ENCODE results near the gene RTN4R.

Gene RTN4R

DNA sequence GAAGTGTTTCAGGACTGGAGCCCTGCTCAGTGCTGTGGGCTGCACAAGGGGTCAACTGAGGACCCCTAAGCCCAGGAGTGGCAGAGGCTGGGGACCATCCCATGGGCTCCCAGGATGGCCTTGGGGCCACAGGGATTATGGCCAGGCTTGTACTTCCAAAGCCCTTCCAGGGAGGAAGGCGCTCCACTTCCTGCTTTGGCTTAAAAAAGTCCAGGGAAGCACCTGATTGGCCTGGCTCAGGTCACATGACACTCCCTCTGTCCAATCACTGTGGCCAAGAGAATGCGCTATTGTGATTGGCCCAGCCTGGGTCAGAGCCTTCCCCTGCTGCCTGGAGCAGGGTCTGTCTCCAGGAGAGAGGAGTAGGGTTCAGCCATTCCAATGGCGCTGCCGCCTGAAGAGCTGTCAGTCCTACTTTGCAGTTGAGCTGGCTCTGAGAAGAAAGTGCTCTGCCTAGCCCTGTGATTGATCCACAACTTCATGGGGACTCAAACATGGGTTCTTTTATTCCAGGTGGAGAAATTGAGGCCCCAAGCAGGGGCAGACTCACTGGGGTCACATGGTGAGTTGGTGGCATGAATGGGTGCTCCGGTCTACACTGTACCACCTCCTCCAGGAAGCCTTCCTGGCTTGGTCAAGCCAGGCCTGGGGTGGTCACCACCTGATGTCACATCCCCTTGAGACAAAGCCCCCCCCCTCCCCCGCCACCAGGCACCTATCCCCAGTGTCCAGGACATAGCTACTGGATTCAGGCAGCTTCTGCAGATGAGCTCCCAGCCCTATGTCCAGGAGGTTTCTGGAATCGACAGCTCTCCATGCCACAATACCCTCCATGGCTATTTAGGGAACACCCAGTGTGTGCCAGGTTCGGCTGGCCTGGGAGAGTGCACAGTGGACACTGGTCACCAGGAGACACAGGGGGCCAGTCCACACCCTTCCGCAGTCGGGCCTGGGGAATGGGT, 48.2 kb downstream of the RTN4R start:
- no peak overlapping the region for H3K4me3 ChIP-seq (ENCODE audit: low read length in 2 of 2)
- no peaks in the 10 kb centered on the region for H3K9me3 ChIP-seq (ENCODE audit: control insufficient read depth in 2 of 2, low read length in 2 of 2)
- no peaks in the 10 kb centered on the region for H3K4me1 ChIP-seq (ENCODE audit: control insufficient read depth in 2 of 2, insufficient read depth in 2 of 2, low read length in 2 of 2)
- H3K9ac ChIP-seq (ENCODE audit: low read depth in 1 of 2, low read length in 2 of 2), result no peak overlapping the region
- no peak overlapping the region for H3K27ac ChIP-seq (ENCODE audit: low read depth in 2 of 2, low read length in 2 of 2)
- no peaks in the 10 kb centered on the region for H3K27me3 ChIP-seq (ENCODE audit: control insufficient read depth in 2 of 2, insufficient read depth in 2 of 2, low read length in 2 of 2)
- no peaks in the 10 kb centered on the region for H3K36me3 ChIP-seq (ENCODE audit: control insufficient read depth in 2 of 2, insufficient read depth in 2 of 2, low read length in 2 of 2)

DNA sequence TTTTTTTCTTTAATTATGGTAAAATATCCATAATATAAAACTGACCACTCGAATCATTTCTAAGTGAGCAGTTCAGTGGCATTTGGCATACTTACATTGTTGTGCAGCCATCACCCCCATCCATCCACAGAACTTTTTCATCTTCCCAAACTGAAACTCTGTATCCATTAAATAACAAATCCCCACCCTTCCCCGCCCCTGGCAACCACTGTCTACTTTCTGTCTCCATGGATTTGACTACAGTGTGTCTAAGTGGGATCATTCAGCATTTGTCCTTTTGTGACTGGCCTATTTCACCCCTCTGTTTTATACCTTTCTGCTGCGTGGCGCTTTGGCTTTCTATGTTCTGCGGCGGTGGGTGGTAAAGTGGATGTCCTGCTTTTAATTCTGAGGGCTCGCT, 49.1 kb downstream of the RTN4R start:
- H3K9ac ChIP-seq (ENCODE audit: low read depth in 1 of 2, low read length in 2 of 2), result no peak overlapping the region
- H3K36me3 ChIP-seq (ENCODE audit: control insufficient read depth in 2 of 2, insufficient read depth in 2 of 2, low read length in 2 of 2), result no peaks in the 10 kb centered on the region
- H3K4me1 ChIP-seq (ENCODE audit: control insufficient read depth in 2 of 2, insufficient read depth in 2 of 2, low read length in 2 of 2), result no peaks in the 10 kb centered on the region
- no peak overlapping the region for H3K27ac ChIP-seq (ENCODE audit: low read depth in 2 of 2, low read length in 2 of 2)
- no peaks in the 10 kb centered on the region for H3K9me3 ChIP-seq (ENCODE audit: control insufficient read depth in 2 of 2, low read length in 2 of 2)
- H3K27me3 ChIP-seq (ENCODE audit: control insufficient read depth in 2 of 2, insufficient read depth in 2 of 2, low read length in 2 of 2), result no peaks in the 10 kb centered on the region
- H3K4me3 ChIP-seq (ENCODE audit: low read length in 2 of 2), result no peak overlapping the region

DNA sequence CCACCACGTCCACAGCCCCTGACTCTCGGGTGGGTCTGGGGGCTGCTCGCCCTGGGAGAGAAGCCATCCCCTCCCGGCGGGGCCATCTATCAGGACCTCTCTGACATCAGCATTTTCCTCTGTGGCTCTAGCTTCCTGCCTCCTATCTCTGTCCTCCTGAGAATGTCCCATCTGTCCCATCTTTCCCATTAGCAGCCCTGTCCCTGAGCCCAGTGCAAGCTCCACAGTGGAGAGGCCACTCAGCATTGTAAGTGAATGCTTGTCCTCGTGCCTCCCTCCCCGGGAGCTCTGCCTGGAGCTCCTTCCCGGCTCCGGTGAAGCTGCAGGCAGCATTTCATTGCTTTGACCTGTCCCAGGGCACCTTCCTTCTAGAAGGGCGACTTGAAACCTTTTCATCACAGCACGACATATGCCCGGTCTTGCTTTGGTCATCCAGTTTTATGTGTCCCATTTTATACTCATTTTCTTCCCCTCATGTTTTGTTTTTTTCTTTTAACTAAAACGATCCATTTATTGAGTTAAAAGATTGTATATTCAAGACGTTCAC, 49.7 kb downstream of the RTN4R start:
- H3K9ac ChIP-seq (ENCODE audit: low read depth in 1 of 2, low read length in 2 of 2), result no peak overlapping the region
- no peaks in the 10 kb centered on the region for H3K27me3 ChIP-seq (ENCODE audit: control insufficient read depth in 2 of 2, insufficient read depth in 2 of 2, low read length in 2 of 2)
- H3K4me3 ChIP-seq (ENCODE audit: low read length in 2 of 2), result no peak overlapping the region
- H3K36me3 ChIP-seq (ENCODE audit: control insufficient read depth in 2 of 2, insufficient read depth in 2 of 2, low read length in 2 of 2), result no peaks in the 10 kb centered on the region
- no peaks in the 10 kb centered on the region for H3K9me3 ChIP-seq (ENCODE audit: control insufficient read depth in 2 of 2, low read length in 2 of 2)
- H3K27ac ChIP-seq (ENCODE audit: low read depth in 2 of 2, low read length in 2 of 2), result no peak overlapping the region
- no peaks in the 10 kb centered on the region for H3K4me1 ChIP-seq (ENCODE audit: control insufficient read depth in 2 of 2, insufficient read depth in 2 of 2, low read length in 2 of 2)

DNA sequence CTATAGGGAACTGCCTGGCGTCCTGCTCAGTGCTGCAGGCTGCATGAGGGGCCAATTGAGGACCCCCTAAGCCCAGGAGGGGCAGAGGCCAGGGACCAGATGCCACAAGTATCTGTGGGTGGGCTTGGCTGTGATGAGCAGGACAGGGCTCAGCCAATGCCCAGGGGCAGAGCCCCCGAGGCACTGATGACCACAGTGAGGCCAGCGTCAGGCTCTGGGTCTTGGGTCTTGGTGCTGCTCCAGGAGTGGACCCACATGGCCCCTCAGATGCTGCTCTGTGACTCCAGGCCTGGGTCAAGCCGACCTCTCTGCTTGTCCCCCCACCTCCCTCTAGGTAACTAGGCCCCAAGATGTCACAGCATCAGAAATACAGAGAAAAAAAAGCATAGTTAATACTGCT, 50.6 kb downstream of the RTN4R start:
- Histone ChIP-seq H3K27ac (ENCODE audit: low read depth in 2 of 2, low read length in 2 of 2) (no peak overlapping the region), H3K36me3 (ENCODE audit: control insufficient read depth in 2 of 2, insufficient read depth in 2 of 2, low read length in 2 of 2) (no peaks in the 10 kb centered on the region), H3K9ac (ENCODE audit: low read depth in 1 of 2, low read length in 2 of 2) (no peak overlapping the region), H3K9me3 (ENCODE audit: control insufficient read depth in 2 of 2, low read length in 2 of 2) (no peaks in the 10 kb centered on the region), H3K4me3 (ENCODE audit: low read length in 2 of 2) (no peak overlapping the region), H3K4me1 (ENCODE audit: control insufficient read depth in 2 of 2, insufficient read depth in 2 of 2, low read length in 2 of 2) (no peaks in the 10 kb centered on the region), H3K27me3 (ENCODE audit: control insufficient read depth in 2 of 2, insufficient read depth in 2 of 2, low read length in 2 of 2) (no peaks in the 10 kb centered on the region)

DNA sequence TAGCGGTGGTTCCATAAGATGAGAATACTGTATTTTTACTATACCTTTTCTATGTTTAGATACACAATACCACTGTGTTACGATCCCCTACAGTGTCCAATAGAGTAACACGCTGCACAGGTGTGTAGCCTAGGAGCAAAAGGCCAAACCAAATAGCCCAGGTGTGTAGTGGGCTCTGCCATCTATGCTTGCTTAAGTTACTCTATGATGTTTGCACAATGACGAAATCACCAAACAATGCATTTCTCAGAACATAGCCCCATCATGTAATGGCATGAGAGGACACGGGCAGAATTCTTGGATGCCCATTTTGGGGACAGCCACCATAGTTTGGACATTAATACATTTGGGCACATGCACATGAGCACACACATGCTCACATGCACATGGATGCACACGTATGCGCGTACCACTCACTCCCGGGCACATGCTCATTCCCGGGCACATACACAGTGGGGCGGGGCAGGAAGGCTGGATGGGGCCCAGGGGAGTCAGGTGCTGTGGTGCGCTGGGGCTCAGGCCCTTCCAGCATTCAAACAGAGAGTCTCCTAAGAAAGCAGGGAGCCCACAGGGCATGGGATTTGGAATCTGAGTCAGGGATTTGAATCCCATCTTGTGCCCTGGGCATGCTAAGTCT, 51.1 kb downstream of the RTN4R start:
- no peak overlapping the region for H3K9ac ChIP-seq (ENCODE audit: low read depth in 1 of 2, low read length in 2 of 2)
- H3K27me3 ChIP-seq (ENCODE audit: control insufficient read depth in 2 of 2, insufficient read depth in 2 of 2, low read length in 2 of 2), result no peaks in the 10 kb centered on the region
- no peak overlapping the region for H3K4me3 ChIP-seq (ENCODE audit: low read length in 2 of 2)

DNA sequence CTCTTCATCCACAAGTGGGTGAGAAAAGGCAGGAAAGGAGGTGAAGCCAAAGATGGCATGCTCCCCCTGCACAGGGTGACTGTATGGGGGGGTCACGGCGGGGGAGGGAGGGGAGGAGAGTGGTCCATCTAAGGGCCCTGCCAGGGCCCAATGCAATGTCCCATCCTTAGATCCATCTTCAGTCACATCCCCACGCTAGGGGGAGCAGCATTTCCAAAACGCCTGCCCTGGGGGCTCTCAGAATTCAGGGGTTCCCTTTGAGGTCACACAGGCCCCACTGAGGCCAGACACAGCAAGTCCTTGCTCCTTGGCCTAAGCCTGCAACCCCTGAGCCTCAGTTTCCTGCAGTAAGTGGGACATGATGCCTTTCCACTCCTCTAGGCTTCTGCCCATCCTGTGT, 52.4 kb downstream of the RTN4R start:
- no peak overlapping the region for H3K27ac ChIP-seq (ENCODE audit: low read depth in 2 of 2, low read length in 2 of 2)

More for the DNA sequence above, 51.1 kb downstream of the RTN4R start:
- Histone ChIP-seq H3K36me3 (ENCODE audit: control insufficient read depth in 2 of 2, insufficient read depth in 2 of 2, low read length in 2 of 2) (no peaks in the 10 kb centered on the region), H3K27ac (ENCODE audit: low read depth in 2 of 2, low read length in 2 of 2) (no peak overlapping the region), H3K4me1 (ENCODE audit: control insufficient read depth in 2 of 2, insufficient read depth in 2 of 2, low read length in 2 of 2) (peaks cover under 1 to 2% of the 10 kb centered on the region in 2 donors), H3K9me3 (ENCODE audit: control insufficient read depth in 2 of 2, low read length in 2 of 2) (no peaks in the 10 kb centered on the region)

DNA sequence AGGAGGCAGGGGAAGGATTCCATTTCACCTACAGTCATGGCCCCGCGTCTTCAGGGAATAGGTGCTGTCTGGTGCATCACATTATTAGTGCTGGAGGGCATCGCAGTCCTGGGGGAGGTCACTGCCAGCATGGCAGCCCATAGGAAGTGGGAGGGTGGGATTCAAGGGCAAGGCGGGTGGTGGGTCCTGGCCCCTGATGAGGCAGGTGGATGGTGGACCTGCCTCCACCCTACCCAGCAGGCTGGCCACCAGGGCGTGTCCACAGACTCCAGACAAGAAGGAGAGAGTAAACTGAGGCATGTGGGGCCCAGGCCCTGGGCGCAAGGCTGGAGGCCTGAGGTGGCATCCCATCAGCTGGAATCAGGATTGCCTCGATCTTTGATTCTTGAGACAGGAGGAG, 53.3 kb downstream of the RTN4R start:
- Histone ChIP-seq H3K36me3 (ENCODE audit: control insufficient read depth in 2 of 2, insufficient read depth in 2 of 2, low read length in 2 of 2) (no peaks in the 10 kb centered on the region), H3K27me3 (ENCODE audit: control insufficient read depth in 2 of 2, insufficient read depth in 2 of 2, low read length in 2 of 2) (no peaks in the 10 kb centered on the region), H3K9me3 (ENCODE audit: control insufficient read depth in 2 of 2, low read length in 2 of 2) (no peaks in the 10 kb centered on the region), H3K27ac (ENCODE audit: low read depth in 2 of 2, low read length in 2 of 2) (no peak overlapping the region), H3K4me1 (ENCODE audit: control insufficient read depth in 2 of 2, insufficient read depth in 2 of 2, low read length in 2 of 2) (peaks cover 6 to 8% of the 10 kb centered on the region in 2 donors), H3K9ac (ENCODE audit: low read depth in 1 of 2, low read length in 2 of 2) (no peak overlapping the region), H3K4me3 (ENCODE audit: low read length in 2 of 2) (no peak overlapping the region)

More for the DNA sequence above, 52.4 kb downstream of the RTN4R start:
- no peak overlapping the region for H3K4me3 ChIP-seq (ENCODE audit: low read length in 2 of 2)
- H3K9ac ChIP-seq (ENCODE audit: low read depth in 1 of 2, low read length in 2 of 2), result no peak overlapping the region
- no peaks in the 10 kb centered on the region for H3K27me3 ChIP-seq (ENCODE audit: control insufficient read depth in 2 of 2, insufficient read depth in 2 of 2, low read length in 2 of 2)
- no peaks in the 10 kb centered on the region for H3K9me3 ChIP-seq (ENCODE audit: control insufficient read depth in 2 of 2, low read length in 2 of 2)
- H3K36me3 ChIP-seq (ENCODE audit: control insufficient read depth in 2 of 2, insufficient read depth in 2 of 2, low read length in 2 of 2), result no peaks in the 10 kb centered on the region
- peaks cover 6 to 8% of the 10 kb centered on the region in 2 donors for H3K4me1 ChIP-seq (ENCODE audit: control insufficient read depth in 2 of 2, insufficient read depth in 2 of 2, low read length in 2 of 2)

DNA sequence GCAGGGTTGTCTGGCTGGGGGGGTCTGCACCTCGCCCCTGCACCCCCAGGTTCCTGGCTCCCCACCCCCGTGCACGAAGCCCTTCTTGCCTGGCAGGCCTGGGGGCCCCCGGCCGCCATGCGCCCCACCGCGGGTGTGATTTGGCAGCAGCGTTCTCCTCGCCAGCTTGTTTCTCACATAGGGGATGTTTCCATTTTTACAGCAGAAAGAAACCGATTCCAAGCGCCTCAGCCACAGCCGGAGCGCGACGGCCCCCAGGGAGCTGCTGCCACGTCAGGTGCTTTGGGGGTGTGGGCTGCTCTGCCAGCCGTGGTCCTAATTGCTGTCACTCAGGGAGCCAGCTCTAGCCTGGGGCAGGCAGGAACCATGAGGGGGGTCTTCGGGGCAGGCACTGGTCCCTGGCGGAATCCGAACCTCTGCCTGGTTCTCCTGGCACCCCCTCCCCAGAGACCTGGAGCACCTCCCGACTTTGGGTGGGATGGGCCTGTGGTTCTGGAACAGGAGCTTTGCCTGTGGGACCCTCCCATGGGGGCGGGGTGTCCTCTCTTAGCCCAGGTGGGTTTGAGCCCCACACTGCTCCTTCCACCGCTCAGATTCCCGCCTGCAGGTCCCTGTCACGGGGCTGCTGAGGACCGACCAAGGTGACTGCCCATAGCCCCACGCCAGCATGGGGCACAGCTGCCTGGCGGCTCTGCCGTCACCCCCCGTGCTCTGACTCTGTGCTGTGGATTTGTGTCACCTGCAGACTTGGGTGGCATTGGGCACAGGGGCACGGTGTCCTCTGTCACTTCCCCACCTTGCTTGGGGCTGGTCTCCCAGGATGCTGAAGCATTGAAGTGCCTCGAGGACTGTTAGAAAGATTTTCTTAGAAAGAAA, 54.0 kb downstream of the RTN4R start:
- H3K27me3 ChIP-seq (ENCODE audit: control insufficient read depth in 2 of 2, insufficient read depth in 2 of 2, low read length in 2 of 2), result no peaks in the 10 kb centered on the region
- H3K9ac ChIP-seq (ENCODE audit: low read depth in 1 of 2, low read length in 2 of 2), result no peak overlapping the region
- H3K4me1 ChIP-seq (ENCODE audit: control insufficient read depth in 2 of 2, insufficient read depth in 2 of 2, low read length in 2 of 2), result peaks cover 6 to 8% of the 10 kb centered on the region in 2 donors
- no peak overlapping the region for H3K27ac ChIP-seq (ENCODE audit: low read depth in 2 of 2, low read length in 2 of 2)
- H3K36me3 ChIP-seq (ENCODE audit: control insufficient read depth in 2 of 2, insufficient read depth in 2 of 2, low read length in 2 of 2), result no peaks in the 10 kb centered on the region
- no peaks in the 10 kb centered on the region for H3K9me3 ChIP-seq (ENCODE audit: control insufficient read depth in 2 of 2, low read length in 2 of 2)
- H3K4me3 ChIP-seq (ENCODE audit: low read length in 2 of 2), result no peak overlapping the region

DNA sequence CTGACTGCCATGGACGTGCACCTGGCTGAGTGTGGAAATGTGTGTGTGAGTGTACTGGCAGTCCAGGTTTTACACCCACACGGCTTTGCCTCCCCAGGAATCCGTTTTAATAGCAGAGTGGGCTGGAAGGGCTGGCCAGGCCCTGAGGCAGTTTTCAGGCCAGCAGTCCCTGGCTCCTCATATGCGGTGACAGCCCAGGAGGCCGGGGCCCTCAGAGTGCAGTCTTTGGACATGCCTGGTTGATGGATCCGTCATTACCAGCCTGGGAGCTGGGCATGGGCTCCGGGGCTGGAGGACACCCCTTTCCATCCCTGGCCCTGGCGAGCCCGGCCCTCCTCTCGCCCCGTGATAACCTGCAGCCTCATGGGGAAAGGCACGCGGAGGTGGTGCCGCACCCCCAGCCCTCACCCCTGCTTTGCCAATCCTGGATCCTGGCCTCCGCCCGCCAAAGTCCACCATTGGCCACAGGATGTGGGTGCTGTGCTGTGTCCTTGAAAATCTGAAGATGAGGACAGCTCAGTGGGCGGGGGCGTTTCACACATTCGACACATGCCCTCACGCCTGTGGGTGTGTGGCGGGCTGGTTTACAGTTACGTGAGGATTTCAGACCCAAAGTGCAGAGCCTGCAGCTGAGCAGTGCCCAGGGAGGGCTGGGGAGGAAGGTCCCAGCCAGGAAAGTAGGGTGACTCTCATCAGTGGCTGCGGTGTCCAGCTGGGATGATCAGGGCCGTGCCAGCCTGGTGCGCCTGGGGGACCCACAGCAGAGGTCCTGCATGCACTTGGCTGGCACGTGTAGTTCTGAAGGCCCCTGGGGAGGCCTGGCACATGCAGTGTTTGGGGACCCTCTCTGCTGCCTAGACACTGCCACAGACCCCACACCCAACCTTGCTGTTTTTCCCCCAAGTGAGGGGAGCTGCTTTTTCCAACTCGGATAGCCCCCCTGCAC, 55.1 kb downstream of the RTN4R start:
- no peaks in the 10 kb centered on the region for H3K27me3 ChIP-seq (ENCODE audit: control insufficient read depth in 2 of 2, insufficient read depth in 2 of 2, low read length in 2 of 2)
- H3K4me3 ChIP-seq (ENCODE audit: low read length in 2 of 2), result no peak overlapping the region
- no peak overlapping the region for H3K27ac ChIP-seq (ENCODE audit: low read depth in 2 of 2, low read length in 2 of 2)
- no peak overlapping the region for H3K9ac ChIP-seq (ENCODE audit: low read depth in 1 of 2, low read length in 2 of 2)
- H3K36me3 ChIP-seq (ENCODE audit: control insufficient read depth in 2 of 2, insufficient read depth in 2 of 2, low read length in 2 of 2), result no peaks in the 10 kb centered on the region
- peaks cover 6 to 8% of the 10 kb centered on the region in 2 donors for H3K4me1 ChIP-seq (ENCODE audit: control insufficient read depth in 2 of 2, insufficient read depth in 2 of 2, low read length in 2 of 2)
- no peaks in the 10 kb centered on the region for H3K9me3 ChIP-seq (ENCODE audit: control insufficient read depth in 2 of 2, low read length in 2 of 2)

Measured in mucosa of rectum (tissue), 2 donors.